HepG2 (cell line): ENCODE results near the gene TLR9. TPM values are rescaled to one million over a fixed set of nuclear protein-coding genes. Genes with fewer than 3 reads are reported as not detected.

Experiments
- HDAC1 ChIP-seq: sonication (generic); formaldehyde crosslinking; IDR thresholded peaks from 2 replicates; pipeline ENCODE4 v1.5.1; 2020; ENCODE audit warnings: mild to moderate bottlenecking, missing genetic modification reagents
- MAFF ChIP-seq: IDR thresholded peaks from 2 replicates; pipeline ENCODE4 v1.6.1; 2011; ENCODE audit warnings: low read depth, low read length, improper control_type of control experiment
- MED13 ChIP-seq: sonication (generic); formaldehyde crosslinking; IDR thresholded peaks from 2 replicates; pipeline ENCODE4 v1.5.0; 2020; ENCODE audit warnings: missing genetic modification reagents
- MIXL1 ChIP-seq: IDR thresholded peaks from 2 replicates; pipeline ENCODE4 v1.6.1; 2016
- PRMT3 ChIP-seq: sonication (generic); formaldehyde crosslinking; IDR thresholded peaks from 2 replicates; pipeline ENCODE4 v1.8.1; 2022; ENCODE audit warnings: low read depth, mild to moderate bottlenecking, moderate library complexity, missing genetic modification reagents, borderline replicate concordance
- RARA ChIP-seq: IDR thresholded peaks from 2 replicates; pipeline ENCODE4 v1.6.1; 2016; ENCODE audit warnings: missing genetic modification reagents, missing compliant biosample characterization
- RFX5 ChIP-seq: IDR thresholded peaks from 2 replicates; pipeline ENCODE4 v1.6.1; 2011; ENCODE audit warnings: low read depth, low read length, improper control_type of control experiment
- SMARCC2 ChIP-seq: fragments of 450-650 bp; IDR thresholded peaks from 2 replicates; pipeline ENCODE4 v1.6.1; 2017; ENCODE audit warnings: antibody characterized with exemption, mild to moderate bottlenecking
- YY1 ChIP-seq: IDR thresholded peaks from 2 replicates; pipeline ENCODE4 v1.6.1; 2011; ENCODE audit warnings: low read length, low read depth, moderate library complexity, mild to moderate bottlenecking; ENCODE audit not compliant: insufficient read depth, insufficient replicate concordance
- ZFX ChIP-seq: sonication (generic); formaldehyde crosslinking; IDR thresholded peaks from 2 replicates; pipeline ENCODE4 v1.4.0; 2020; ENCODE audit warnings: mild to moderate bottlenecking, low read depth, missing genetic modification reagents, moderate library complexity
- ZNF552 ChIP-seq: sonication (generic); formaldehyde crosslinking; IDR thresholded peaks from 2 replicates; pipeline ENCODE4 v1.9.0; 2022; ENCODE audit warnings: missing genetic modification reagents, mild to moderate bottlenecking, borderline replicate concordance
- ZNF672 ChIP-seq: sonication (generic); formaldehyde crosslinking; IDR thresholded peaks from 2 replicates; pipeline ENCODE4 v1.8.1; 2022; ENCODE audit warnings: missing genetic modification reagents
- ZNF7 ChIP-seq: IDR thresholded peaks from 2 replicates; pipeline ENCODE4 v1.6.1; 2016; ENCODE audit warnings: missing biosample characterization, missing genetic modification reagents
- polyA plus RNA-seq, 8 experiments: library from polyadenylated mRNA; depleted of rRNA in 3 of 8; stranded (reverse) in 7 of 8; unstranded in 1 of 8; fragments of >200 nt; fragmentation: Illumina TruSeq in 4 of 8; extraction: Trizol in 4 of 8; gene quantifications; 2 replicates each; pipeline versions ENCODE4 v1.2.1 to v1.2.3, GENCODE V29; 2011 to 2016; ENCODE audit warnings: low read depth in 4 of 8, missing spikeins in 1 of 8, mixed read lengths in 1 of 8; ENCODE audit not compliant: insufficient read depth in 1 of 8
- total RNA-seq, 5 experiments: library from RNA; depleted of rRNA; stranded (reverse); fragments of >200 nt; fragmentation: Illumina TruSeq; extraction: Trizol; gene quantifications; 2 replicates each; pipeline ENCODE4 v1.2.3, GENCODE V29; 2016; ENCODE audit warnings: low read depth in 1 of 5
- TF ChIP-seq, protein P1 (sequence below): sonication (generic); formaldehyde crosslinking; IDR thresholded peaks from 2 replicates; pipeline ENCODE4 v1.4.0; 2020; ENCODE audit warnings: missing genetic modification reagents, borderline replicate concordance
- TF ChIP-seq, protein P2 (sequence below): sonication (generic); formaldehyde crosslinking; IDR thresholded peaks from 2 replicates; pipeline ENCODE4 v1.5.1; 2020; ENCODE audit warnings: missing genetic modification reagents, mild to moderate bottlenecking, borderline replicate concordance
- TF ChIP-seq, protein P3 (sequence below): sonication (generic); formaldehyde crosslinking; IDR thresholded peaks from 2 replicates; pipeline ENCODE4 v1.8.1; 2023; ENCODE audit warnings: mild to moderate bottlenecking, missing genetic modification reagents
- TF ChIP-seq, protein P4 (sequence below): sonication (generic); formaldehyde crosslinking; IDR thresholded peaks from 2 replicates; pipeline ENCODE4 v1.4.0; 2020; ENCODE audit warnings: low read depth, mild to moderate bottlenecking, missing genetic modification reagents
- TF ChIP-seq, protein P5 (sequence below): sonication (generic); formaldehyde crosslinking; IDR thresholded peaks from 2 replicates; pipeline ENCODE4 v1.4.0; 2020; ENCODE audit warnings: mild to moderate bottlenecking, missing genetic modification reagents
- TF ChIP-seq, protein P6 (sequence below): sonication (generic); formaldehyde crosslinking; IDR thresholded peaks from 2 replicates; pipeline ENCODE4 v1.4.0; 2020; ENCODE audit warnings: missing genetic modification reagents

The TLR9 gene
- total and polyA plus RNA-seq, 2 of the 13 experiments (the other 11 are each of a cell fraction or from before 2014, with no cell fraction given): not detected

DNA sequence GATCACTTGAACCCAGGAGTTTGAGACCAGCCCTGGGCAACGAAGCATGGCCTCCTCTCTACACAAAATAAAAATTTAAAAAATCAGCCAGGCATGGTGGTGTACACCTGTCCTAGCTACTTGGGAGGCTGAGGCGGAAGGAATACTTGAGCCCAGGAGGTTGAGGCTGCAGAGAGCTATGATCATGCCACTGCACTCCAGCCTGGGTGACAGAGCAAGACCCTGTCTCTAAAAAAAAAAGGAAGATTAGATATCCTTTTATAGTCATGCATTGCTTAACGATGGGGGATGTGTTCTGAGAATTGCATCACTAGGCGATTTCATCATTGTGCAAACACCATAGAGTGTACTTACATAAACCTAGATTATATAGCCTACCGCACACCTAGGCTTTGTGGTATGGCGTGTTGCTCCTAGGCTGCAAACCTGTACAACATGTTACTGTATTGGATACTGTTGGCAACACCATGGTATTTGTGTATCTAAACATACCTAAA, 14.8 kb downstream of the TLR9 start (continued):
- TF ChIP-seq, protein P1, sequence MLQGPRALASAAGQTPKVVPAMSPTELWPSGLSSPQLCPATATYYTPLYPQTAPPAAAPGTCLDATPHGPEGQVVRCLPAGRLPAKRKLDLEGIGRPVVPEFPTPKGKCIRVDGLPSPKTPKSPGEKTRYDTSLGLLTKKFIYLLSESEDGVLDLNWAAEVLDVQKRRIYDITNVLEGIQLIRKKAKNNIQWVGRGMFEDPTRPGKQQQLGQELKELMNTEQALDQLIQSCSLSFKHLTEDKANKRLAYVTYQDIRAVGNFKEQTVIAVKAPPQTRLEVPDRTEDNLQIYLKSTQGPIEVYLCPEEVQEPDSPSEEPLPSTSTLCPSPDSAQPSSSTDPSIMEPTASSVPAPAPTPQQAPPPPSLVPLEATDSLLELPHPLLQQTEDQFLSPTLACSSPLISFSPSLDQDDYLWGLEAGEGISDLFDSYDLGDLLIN: no peak
- TF ChIP-seq ZNF672 (CRISPR knock-in tag) (no peak), MED13 (CRISPR knock-in tag) (peak; percentile 78; the same call in 1 of the 2 replicates), ZNF552 (CRISPR knock-in tag) (0 out of 2 replicates have a peak, but pooled peaks have one; percentile 33), SMARCC2 (no peak), HDAC1 (CRISPR knock-in tag) (peak; percentile 68), ZNF7 (CRISPR knock-in tag) (no peak), ZFX (CRISPR knock-in tag) (no peak), RARA (CRISPR knock-in tag) (peak; percentile 94), MIXL1 (CRISPR knock-in tag) (peak; percentile 85), MAFF (no peak), PRMT3 (CRISPR knock-in tag) (no peak), YY1 (no peak), RFX5 (no peak)
- TF ChIP-seq, protein P2, sequence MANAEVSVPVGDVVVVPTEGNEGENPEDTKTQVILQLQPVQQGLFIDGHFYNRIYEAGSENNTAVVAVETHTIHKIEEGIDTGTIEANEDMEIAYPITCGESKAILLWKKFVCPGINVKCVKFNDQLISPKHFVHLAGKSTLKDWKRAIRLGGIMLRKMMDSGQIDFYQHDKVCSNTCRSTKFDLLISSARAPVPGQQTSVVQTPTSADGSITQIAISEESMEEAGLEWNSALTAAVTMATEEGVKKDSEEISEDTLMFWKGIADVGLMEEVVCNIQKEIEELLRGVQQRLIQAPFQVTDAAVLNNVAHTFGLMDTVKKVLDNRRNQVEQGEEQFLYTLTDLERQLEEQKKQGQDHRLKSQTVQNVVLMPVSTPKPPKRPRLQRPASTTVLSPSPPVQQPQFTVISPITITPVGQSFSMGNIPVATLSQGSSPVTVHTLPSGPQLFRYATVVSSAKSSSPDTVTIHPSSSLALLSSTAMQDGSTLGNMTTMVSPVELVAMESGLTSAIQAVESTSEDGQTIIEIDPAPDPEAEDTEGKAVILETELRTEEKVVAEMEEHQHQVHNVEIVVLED (CRISPR knock-in tag): peak; percentile 45; the same call in 1 of the 2 replicates
- TF ChIP-seq, protein P3, sequence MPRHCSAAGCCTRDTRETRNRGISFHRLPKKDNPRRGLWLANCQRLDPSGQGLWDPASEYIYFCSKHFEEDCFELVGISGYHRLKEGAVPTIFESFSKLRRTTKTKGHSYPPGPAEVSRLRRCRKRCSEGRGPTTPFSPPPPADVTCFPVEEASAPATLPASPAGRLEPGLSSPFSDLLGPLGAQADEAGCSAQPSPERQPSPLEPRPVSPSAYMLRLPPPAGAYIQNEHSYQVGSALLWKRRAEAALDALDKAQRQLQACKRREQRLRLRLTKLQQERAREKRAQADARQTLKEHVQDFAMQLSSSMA (CRISPR knock-in tag): no peak
- TF ChIP-seq, protein P4, sequence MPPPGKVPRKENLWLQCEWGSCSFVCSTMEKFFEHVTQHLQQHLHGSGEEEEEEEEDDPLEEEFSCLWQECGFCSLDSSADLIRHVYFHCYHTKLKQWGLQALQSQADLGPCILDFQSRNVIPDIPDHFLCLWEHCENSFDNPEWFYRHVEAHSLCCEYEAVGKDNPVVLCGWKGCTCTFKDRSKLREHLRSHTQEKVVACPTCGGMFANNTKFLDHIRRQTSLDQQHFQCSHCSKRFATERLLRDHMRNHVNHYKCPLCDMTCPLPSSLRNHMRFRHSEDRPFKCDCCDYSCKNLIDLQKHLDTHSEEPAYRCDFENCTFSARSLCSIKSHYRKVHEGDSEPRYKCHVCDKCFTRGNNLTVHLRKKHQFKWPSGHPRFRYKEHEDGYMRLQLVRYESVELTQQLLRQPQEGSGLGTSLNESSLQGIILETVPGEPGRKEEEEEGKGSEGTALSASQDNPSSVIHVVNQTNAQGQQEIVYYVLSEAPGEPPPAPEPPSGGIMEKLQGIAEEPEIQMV (CRISPR knock-in tag): no peak
- TF ChIP-seq, protein P5, sequence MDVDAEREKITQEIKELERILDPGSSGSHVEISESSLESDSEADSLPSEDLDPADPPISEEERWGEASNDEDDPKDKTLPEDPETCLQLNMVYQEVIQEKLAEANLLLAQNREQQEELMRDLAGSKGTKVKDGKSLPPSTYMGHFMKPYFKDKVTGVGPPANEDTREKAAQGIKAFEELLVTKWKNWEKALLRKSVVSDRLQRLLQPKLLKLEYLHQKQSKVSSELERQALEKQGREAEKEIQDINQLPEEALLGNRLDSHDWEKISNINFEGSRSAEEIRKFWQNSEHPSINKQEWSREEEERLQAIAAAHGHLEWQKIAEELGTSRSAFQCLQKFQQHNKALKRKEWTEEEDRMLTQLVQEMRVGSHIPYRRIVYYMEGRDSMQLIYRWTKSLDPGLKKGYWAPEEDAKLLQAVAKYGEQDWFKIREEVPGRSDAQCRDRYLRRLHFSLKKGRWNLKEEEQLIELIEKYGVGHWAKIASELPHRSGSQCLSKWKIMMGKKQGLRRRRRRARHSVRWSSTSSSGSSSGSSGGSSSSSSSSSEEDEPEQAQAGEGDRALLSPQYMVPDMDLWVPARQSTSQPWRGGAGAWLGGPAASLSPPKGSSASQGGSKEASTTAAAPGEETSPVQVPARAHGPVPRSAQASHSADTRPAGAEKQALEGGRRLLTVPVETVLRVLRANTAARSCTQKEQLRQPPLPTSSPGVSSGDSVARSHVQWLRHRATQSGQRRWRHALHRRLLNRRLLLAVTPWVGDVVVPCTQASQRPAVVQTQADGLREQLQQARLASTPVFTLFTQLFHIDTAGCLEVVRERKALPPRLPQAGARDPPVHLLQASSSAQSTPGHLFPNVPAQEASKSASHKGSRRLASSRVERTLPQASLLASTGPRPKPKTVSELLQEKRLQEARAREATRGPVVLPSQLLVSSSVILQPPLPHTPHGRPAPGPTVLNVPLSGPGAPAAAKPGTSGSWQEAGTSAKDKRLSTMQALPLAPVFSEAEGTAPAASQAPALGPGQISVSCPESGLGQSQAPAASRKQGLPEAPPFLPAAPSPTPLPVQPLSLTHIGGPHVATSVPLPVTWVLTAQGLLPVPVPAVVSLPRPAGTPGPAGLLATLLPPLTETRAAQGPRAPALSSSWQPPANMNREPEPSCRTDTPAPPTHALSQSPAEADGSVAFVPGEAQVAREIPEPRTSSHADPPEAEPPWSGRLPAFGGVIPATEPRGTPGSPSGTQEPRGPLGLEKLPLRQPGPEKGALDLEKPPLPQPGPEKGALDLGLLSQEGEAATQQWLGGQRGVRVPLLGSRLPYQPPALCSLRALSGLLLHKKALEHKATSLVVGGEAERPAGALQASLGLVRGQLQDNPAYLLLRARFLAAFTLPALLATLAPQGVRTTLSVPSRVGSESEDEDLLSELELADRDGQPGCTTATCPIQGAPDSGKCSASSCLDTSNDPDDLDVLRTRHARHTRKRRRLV (CRISPR knock-in tag): no peak
- TF ChIP-seq, protein P6, sequence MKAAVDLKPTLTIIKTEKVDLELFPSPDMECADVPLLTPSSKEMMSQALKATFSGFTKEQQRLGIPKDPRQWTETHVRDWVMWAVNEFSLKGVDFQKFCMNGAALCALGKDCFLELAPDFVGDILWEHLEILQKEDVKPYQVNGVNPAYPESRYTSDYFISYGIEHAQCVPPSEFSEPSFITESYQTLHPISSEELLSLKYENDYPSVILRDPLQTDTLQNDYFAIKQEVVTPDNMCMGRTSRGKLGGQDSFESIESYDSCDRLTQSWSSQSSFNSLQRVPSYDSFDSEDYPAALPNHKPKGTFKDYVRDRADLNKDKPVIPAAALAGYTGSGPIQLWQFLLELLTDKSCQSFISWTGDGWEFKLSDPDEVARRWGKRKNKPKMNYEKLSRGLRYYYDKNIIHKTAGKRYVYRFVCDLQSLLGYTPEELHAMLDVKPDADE (CRISPR knock-in tag): no peak
